GM18519 (cell line): ENCODE measurements around the gene RAB15.

Source experiments
- ATAC-seq: cut with Tn5 transposase; IDR thresholded peaks from one replicate; pipeline ENCODE4 v1.9.1; 2021; ENCODE audit warnings: mild to moderate bottlenecking, moderate library complexity; ENCODE audit not compliant: unreplicated experiment, low FRiP score

Gene RAB15

DNA sequence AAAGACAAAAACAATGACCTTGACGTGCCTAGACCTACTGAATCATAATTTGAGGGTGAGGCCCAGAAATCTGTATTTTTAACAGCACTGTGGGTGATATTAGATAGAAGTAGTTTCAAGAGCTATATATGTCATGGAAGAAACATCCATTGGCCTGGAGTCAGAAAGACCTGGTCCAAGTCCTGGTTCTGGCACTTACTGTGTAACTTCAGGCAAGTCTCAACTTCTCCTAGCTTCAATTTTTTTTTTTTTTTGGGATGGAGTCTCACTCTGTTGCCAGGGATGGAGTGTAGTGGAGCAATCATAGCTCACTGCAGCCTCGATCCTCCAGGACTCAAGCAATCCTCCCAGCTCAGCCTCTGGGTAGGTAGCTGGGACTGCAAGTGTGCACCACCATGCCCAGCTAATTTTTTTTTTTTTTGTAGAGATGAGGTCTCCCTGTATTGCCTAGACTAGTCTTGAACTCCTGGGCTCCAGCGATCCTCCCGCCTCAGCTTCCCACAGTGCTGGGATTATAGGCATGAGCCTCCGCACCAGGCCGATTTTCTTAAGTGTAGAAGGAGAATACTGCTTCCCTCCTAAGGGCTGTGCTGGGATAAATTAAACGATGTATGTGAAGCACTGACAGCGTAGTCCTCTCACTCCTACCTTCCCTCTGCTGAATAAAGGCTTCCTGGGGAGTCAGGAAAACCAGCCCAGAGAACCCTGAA is 15.3 kb downstream of the RAB15 start:
- ATAC-seq = no peak

- no peak for ATAC-seq
Measured at GRCh38 chr14:64955297-64955696, 16.8 kb downstream of the RAB15 start.

- no peak for ATAC-seq
Measured at GRCh38 chr14:64954491-64955240, 17.5 kb downstream of the RAB15 start.

DNA sequence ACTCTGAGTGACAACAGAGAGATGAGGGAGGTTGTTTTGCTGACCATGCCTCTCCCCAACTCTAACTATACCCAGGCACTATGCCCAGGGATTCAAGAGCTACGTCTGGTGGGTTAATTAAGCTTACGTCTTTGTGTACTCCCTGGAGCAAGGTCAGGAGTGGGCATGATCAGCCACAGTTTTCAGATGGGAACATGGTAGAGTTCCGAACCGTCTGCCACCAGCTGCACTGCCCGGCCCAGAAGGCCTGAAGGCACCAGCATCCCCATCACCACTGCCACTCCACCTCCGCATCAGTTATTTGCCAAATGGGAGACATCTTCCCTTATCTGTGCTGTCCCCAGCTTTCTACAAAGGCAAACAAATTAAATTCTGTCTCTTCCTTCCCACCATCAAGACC is 18.5 kb downstream of the RAB15 start:
- no peak for ATAC-seq

GRCh38 chr14:64953310-64953654 is 18.9 kb downstream of the RAB15 start:
- ATAC-seq = no peak

DNA sequence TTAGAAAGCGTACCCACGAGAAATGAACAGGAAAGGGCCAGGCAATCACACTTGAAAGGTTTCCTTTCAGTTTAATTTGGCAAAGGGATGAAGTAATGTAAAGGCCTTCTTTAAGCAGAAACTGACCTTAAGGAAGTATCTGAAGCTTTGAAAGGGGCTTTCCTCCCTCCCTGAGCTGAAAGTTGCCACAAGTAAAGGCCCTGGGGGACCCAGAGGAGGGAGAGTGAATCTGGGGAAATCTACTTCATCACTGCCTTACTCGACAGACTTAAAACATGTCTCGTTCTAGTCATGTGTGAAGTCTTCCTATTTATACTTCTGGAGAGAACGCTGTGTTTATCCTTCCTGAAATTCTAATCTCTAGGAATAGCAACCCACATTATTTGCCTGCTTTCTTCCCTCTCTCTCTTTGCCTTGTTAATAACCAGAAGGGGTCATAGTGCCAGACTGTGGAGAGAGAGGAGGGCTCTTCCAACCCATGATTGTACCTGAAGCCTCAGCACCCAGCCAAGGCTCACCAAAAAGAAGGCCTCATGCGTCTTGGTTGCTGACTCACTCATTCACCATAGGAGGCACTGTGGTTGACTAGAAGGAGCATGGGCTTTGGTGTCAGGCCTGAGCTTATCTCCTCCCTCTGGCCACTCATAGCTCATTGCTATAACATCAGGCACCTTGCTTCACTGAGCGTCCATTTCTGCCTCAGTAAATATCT is 19.4 kb downstream of the RAB15 start:
- ATAC-seq = no peak

DNA sequence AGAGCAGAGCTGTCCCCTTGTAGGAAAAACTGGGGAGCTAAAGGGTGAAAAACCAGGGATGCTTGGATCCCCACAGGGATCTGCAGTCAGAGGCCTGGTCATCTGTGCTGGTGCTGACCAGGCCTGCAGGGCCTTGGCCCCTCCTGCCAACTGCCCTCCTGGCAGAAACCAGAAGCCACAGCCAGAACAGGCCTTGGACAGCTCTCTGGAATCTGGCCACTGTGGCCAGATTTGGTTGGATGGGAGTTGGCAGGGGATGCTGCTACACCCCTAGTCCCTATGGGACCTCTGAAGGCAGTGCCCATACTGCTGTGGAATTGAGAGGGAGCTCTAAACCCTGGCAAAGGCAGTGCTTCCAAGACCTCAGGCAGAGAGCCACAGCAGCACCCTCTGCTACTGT is 20.4 kb downstream of the RAB15 start:
- no peak for ATAC-seq

DNA sequence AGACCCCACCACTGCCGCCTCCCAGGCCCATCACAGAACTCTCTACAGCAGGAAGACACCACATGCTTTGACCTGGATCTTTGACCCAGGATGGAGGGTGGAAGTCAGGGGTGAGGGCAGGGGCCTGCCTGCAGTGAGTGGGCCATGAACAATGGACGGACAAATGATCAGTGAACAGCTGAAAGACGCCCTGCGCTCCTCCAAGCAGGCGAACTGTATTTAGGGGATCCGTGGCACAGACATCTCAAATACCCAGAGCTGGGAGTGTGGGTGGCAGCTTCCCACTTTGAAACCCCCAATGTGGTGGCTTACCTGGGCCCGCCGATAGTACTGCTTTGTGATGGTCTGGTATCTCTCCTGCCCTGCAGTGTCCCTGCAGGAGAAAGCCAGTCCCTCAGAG is 20.8 kb downstream of the RAB15 start:
- no peak for ATAC-seq

- ATAC-seq = no peak
Measured at GRCh38 chr14:64950889-64951288, 21.2 kb downstream of the RAB15 start.

- no peak for ATAC-seq
Measured at GRCh38 chr14:64948612-64949210, 23.4 kb downstream of the RAB15 start.

DNA sequence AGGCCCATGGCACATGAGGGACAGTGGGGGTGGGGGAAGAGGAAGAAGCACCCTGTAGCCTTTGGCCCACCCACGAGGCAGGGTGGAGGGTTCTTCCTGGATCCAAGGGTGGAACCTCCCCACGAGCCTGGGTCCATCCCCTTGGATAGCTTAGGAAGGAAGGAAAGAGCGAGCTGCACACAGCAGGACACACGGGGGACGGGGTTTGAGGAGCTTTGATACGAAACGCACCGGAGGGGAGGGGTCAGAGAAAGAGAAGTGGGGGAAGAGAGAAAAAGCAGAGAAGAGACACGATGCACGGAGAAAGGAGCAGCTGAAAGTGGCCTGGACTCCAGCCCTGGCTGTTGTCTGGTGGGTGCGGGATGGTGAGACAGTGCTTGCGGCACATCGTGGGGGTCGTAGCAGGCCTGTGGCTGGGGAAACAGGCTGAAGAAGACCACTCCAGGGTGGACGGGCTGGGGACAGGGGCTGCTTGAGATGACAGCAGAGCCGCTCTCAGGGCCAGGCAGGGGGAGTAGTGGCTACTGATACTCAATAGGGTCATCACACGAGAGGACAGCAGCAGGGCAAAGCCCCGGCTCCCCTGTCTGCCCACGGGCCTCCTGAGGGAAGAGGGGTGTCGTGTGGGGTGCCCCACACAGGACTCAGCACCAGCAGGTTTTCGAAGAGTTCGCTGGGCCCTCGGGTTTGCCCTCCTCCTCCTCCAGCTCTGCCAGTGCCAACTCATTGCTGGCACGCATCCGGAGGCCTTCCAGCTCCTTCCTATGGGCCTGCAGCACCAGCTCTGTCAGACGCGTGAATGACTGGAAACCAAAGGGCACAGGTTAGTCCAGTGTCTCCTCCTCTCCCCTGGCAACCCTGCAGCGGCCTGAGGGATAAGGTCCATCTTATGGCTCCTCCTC is 24.2 kb downstream of the RAB15 start:
- no peak for ATAC-seq

GRCh38 chr14:64946310-64947045 is 25.7 kb downstream of the RAB15 start:
- ATAC-seq = no peak

- no peak for ATAC-seq
Measured at GRCh38 chr14:64945431-64946178, 26.5 kb downstream of the RAB15 start.

- ATAC-seq = no peak
Measured at GRCh38 chr14:64944861-64945260, 27.3 kb downstream of the RAB15 start.

GRCh38 chr14:64944041-64944440 is 28.1 kb downstream of the RAB15 start:
- no peak for ATAC-seq

DNA sequence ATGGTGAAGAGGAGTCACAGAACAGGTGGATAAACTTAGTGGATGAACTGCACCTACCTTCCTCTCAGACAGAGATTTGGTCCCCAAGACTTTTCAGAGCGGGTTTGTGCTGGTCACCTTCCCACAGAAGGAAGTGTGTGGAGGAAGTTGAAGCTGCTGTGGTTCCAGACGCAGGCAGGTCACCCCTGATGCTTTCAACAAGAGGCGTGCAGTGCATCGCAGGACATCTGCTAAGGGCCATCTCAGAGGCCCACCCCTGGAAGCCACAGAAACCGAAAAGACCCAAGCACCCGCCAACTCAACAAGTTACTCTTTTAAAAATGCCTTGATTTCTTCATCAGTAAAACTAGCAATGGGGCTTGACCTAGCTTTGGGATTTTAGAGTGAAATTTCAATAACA is 28.6 kb downstream of the RAB15 start:
- no peak for ATAC-seq

DNA sequence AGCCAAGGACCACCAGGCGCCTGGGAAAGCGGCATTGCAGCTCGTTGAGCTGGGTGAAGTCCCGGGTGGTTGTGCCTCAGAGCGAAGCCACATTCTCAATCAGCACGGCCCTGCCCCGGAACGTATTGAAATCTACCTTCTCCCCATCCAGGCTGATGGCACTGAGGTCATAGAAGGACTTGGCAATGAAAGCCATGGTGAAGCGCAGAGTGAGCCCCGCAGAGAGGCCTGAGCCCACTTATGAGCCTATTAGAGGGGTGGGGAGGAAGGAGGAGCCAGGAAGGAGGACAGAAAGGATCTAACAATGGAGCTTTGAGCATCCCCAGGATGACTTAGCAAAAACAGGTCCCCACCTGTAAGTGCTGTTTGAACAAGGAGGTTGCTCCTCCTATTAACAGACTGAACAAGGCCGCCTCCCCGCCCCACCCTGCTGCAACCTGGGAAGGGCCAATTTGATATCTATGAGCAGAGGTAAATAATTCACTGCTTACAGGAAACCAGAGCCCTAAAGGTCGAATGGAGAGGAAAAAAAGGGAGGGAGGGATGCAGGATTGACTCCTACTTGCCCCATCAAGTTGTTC is 29.5 kb downstream of the RAB15 start, which contains the start of gene GPX2:
GPX2 (minus strand) TSS at position 215 of the 581 bp plus-strand sequence; CDS start at position 196, 19 bp downstream.
- ATAC-seq = no peak

GRCh38 chr14:64940336-64940910 is 31.7 kb downstream of the RAB15 start:
- no peak for ATAC-seq
